Breast epithelium (tissue), 3 donors: Measurements from ENCODE around the gene EDC4.

ENCODE experiments used
- POLR2A ChIP-seq: fragments of 450-650 bp; IDR thresholded peaks from one replicate; pipeline ENCODE4 v1.6.1; 2016; ENCODE audit warnings: antibody characterized with exemption, mild to moderate bottlenecking, moderate library complexity
- POLR2AphosphoS5 ChIP-seq, 3 donors: sonication (generic); formaldehyde crosslinking; IDR thresholded peaks; one replicate each; pipeline ENCODE4 v1.6.1; 2017; ENCODE audit warnings: antibody characterized with exemption in 3 of 3
- TF ChIP-seq, protein P1 (sequence below), 3 donors: fragments of 450-650 bp; IDR thresholded peaks; one replicate each; pipeline ENCODE4 v1.5.1; 2016 to 2017; ENCODE audit warnings: antibody characterized with exemption in 3 of 3, mild to moderate bottlenecking in 3 of 3, moderate library complexity in 3 of 3

DNA sequence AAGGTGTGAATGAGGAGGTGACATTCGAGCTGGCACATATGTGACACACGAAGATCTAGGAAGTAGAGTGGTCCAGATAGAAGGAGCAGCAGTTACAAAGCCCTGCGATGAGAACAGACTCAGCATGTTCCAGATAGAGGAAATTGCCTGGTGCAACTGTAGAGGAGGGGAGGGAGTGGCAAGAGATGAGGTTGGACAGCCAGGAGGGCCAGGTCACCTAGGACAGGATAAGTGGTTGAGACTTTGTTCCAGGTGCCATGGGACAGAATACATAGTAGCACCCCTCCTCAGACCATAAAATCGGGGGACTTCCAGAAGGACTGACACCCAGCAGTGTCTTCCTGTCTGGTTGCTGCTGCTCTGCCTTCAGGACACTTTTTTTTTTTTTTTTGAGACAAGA is 14.4 kb upstream of the EDC4 start:
- TF ChIP-seq, protein P1, sequence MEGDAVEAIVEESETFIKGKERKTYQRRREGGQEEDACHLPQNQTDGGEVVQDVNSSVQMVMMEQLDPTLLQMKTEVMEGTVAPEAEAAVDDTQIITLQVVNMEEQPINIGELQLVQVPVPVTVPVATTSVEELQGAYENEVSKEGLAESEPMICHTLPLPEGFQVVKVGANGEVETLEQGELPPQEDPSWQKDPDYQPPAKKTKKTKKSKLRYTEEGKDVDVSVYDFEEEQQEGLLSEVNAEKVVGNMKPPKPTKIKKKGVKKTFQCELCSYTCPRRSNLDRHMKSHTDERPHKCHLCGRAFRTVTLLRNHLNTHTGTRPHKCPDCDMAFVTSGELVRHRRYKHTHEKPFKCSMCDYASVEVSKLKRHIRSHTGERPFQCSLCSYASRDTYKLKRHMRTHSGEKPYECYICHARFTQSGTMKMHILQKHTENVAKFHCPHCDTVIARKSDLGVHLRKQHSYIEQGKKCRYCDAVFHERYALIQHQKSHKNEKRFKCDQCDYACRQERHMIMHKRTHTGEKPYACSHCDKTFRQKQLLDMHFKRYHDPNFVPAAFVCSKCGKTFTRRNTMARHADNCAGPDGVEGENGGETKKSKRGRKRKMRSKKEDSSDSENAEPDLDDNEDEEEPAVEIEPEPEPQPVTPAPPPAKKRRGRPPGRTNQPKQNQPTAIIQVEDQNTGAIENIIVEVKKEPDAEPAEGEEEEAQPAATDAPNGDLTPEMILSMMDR (IDR thresholded peaks at IDR 0.05): no peak
- TF ChIP-seq POLR2AphosphoS5 (IDR thresholded peaks at IDR 0.05) (no peak), POLR2A (no peak)
